ENCODE measurements around the gene PLA2G6.
A peak's percentile ranks its signal among the peaks of the same experiment; 100 is the strongest.

The PLA2G6 gene

DNA sequence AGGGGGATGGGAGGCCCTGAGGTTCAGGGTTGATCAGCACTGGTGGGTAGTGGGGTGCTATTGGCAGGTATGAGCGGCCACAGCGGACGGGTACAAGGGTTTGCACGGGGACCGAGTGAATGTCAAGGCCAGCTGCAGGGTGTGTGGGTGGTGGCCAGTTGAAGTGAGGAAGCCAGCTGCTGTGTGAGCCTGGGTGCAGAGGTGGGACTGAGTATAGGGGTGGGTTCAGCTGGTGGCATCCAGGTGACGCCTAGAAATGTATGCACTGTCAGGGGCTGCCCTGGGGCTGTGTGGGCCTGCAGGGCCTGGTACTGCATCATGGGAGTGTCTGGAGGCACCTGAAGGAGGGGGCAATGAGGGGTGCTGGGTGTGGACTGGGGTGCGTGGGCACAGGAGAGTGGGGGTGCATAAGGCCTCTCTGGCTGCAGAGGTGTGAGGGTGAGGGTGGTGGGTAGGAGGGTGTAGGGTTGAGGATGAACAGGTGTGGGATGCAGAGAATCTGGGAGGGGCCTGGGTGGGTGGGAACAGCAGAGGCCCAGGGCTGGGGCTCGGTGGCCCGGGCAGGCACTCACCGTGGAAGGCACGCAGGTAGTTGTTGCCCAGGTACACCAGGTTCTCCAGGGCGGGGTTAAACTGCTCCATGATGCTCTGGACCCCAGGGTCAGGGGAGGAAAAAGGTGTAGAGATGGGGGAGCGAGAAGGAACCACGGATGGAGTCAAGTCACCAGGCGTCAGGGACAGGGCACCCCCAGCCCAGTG lies 72.9 kb downstream of the PLA2G6 start:
- no peak for DNase-seq (ENCODE audit: low spot score)

DNA sequence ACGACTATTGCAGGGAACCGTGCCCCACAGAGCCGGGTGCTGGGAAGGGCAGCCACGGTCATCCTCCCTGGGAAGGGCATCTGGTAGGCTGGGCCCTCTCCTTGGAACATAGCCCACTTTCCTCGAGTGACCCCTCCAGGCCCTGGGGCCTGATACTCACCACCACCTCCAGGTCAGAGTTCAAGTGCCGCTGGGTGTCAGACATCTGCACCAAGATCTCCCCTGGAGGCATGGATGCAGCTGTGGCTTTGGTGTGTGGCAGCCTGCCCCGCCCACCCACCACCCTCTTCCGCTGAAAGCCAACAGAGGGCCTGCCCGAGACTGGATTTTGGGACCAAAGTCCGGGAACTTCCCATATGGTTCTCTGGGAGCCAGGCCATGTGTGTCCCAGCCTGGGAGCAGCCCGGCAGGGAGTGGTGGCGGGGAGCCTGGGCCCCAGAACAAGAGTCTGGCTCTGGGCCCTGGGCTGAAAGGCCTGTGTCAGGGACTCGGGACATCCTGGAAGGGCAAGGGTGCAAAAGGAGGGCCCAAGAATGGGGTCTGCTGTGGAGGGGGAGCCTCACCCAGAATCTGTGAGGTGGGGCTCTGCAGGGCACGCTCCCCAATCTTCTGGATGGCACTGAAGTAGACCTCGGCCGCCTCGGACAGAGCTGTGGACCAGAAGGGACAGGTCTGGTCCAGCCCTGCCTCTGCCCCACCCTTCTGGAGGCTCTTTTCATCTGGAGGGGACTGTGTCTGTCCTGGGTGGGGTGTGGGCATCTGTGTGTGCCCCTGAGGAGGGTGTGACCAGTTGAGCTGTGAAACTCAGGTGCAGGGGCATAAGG lies 73.7 kb downstream of the PLA2G6 start:
- DNase-seq (ENCODE audit: low spot score), result no peak

DNA sequence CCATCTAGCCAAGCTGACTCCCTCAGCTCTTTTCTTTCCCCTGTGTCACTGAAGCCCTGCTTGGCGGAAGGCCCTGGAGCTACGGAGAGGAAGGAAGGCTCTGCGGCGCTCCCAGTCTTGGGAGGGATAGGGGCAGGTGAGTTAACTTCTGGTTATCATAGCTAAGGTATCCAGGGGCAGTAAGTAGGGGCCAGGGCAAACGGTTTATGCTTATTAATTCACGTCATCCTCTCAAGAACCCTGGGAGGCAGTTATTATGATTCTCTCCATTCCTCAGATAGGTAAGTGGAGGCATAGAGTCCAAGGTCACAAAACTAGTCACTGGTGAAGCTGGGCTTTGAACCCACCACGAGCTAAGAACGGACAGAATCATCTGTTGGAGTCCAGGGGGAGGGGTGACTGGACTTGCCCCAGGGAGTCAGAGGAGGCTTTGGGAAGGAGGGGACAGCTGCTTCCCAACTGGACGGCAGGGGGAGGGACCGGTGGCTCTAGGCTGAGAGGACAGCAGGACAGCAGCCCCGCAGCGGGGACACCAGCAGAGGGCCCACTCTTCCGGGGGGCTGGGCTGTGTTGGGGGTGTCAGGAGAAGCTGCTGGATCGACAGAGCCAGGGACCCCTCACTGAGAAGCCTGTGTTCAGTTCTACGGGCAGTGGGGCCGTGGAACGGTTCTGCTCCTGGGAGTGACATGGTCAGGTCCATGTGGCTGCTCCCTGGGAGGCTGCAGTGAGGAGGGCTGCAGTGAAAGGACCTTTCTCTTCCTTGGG lies 74.6 kb downstream of the PLA2G6 start:
- no peak for DNase-seq (ENCODE audit: low spot score)

DNA sequence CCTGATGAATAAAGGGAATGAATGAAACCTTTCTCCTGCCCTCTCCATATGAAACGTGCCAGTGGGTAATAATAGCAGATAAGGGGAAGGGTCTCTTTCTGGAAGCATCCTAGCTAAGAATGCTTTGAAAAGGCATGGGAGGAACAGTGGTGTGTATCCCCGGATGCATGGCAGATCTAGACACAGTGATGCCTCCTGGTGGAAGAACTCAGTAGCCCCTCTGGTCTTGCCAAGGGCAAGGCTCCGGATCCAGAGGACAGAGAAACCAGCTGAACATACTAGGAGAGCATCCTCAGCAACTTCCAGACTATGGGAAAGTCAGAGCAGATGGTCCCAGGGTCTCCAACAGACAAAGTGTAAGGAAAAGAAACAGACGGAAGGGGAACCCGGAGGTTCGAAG lies 77.5 kb downstream of the PLA2G6 start:
- peak; percentile 67 for DNase-seq (ENCODE audit: low spot score)

DNA sequence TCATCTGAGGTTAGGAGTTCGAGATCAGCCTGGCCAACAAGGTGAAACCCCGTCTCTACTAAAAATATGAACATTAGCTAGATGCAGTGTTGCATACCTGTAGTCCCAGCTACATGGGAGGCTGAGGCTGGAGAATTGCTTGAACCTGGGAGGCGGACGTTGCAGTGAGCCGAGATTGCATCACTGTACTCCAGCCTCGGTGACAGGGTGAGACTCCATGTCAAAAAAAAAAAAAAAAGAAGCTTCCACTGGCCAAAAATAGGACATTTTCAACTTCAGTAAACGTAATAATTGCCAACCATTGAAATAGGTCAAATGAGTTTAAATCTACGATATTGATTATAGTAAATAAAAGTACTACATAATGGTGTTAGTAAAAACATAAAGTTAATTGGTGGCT lies 78.0 kb downstream of the PLA2G6 start:
- DNase-seq (ENCODE audit: low spot score), result no peak

DNA sequence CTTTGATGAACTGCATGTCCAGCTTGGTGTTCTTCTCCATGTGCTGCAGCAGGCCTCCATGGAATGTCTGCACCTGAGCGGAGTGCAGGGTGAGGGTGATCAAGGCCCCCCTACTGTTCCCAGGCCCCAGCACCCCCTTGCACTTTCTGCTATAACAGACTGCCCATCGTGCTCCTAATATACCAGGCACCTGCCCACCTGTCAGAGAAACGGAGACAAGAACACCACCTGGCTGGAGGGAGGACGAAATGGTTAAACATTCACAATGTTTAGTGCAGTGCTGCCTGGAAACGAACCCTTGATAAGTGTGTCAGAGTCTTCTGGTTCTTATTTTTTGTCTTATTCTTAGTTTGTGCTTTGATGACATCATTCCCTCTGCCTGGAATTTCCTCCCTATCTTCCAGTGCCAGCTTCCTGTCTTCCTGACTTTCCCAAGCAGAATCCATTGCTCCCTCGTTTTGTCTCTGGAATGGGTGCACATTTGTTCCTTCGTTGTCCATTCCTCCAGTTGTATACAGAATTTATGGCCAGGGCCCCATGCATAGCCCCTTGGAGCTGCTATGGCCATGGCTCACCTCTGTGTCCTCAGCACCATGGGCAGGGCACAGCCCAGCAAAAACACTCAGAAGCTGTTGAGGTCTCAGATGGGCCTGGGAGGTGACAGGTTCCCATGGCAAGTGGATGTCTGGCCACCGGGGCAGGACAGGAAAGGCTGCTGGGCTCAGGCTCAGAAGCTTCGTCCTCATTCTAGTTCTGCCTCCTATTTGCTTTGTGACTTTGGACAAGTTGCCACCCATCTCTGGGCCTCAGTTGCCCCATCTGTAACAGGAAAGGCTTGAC lies 83.0 kb downstream of the PLA2G6 start:
- DNase-seq (ENCODE audit: low spot score), result peak; percentile 87

DNA sequence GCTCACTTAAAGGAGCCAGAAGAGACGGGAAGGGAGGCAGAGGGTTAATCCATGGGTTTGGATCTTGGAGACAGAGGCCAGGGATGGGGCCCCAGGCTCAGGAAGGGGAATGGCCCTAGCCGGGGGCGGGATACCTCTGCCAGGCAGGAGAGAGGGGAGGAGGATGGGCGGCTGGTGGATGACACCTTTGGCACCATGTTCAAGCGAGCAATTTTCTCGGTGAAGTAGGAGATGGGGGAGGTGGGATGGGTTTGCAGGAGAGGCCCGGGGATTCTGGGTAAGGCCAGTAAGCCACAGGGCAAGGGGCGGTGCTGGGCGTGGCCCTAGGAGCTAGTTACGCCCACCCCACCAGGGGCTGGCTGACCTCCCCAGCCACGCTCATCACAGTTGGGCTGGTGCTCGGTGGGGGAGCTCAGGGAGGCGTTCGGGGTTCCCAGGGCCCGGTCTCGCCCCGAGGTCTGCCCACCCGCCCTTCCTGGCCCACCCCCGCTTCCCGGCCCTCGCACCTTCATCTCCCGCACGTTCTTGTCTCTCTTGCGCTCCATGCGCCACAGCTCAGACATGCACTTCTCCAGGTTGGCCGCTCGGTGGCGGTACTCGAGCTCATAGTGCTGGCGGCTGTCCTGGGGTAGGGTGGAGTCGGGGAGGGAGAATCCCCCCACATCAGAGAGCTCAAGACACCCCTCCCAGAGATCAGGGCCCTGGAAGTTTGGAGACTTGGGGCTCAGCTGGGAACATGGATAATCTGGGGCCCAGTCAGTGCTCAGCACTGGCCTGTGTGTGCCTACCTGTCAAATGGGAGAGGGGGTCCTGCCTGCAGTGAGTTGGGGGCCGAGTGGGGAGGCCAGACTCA lies 83.8 kb downstream of the PLA2G6 start:
- no peak for DNase-seq (ENCODE audit: low spot score)

DNA sequence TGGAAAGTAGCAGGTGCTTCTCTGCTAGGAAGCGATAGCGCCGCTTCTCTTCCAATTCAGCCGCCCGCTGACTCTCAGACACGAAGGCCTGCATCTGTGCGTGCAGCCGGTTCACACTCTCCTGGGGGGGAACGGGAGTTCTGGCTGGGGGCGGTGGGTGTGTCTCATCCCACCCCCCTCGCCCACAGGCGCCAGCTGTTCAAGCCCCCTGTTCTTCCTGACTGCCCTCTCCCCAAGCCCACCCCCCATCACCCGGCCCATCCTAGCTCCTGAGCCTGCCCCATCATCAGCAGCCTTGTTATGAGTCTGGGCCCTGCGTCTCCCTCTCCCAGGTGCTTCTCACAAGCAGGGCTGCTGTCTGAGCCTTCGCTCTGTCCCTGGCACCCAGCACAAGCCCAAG lies 84.6 kb downstream of the PLA2G6 start:
- no peak for DNase-seq (ENCODE audit: low spot score)

DNA sequence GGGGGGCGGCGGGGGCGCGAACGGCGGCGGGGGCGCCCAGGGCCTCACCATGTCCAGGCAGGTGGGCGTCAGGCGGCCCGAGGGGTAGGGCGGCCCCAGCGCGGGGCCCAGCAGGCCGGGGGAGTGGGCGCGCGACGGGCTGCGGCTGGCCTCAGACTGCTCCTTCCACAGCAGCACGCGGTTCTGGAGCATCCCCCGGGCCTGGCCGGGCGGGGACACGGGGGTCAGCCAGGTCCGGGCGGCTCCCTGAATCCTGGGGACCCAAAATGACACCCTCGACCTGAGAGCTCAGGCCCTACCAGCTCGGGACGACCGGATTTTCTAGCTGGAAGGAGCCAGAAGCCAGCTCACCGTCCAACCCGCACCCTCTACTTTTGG lies 92.2 kb downstream of the PLA2G6 start:
- DNase-seq (ENCODE audit: low spot score), result no peak

DNA sequence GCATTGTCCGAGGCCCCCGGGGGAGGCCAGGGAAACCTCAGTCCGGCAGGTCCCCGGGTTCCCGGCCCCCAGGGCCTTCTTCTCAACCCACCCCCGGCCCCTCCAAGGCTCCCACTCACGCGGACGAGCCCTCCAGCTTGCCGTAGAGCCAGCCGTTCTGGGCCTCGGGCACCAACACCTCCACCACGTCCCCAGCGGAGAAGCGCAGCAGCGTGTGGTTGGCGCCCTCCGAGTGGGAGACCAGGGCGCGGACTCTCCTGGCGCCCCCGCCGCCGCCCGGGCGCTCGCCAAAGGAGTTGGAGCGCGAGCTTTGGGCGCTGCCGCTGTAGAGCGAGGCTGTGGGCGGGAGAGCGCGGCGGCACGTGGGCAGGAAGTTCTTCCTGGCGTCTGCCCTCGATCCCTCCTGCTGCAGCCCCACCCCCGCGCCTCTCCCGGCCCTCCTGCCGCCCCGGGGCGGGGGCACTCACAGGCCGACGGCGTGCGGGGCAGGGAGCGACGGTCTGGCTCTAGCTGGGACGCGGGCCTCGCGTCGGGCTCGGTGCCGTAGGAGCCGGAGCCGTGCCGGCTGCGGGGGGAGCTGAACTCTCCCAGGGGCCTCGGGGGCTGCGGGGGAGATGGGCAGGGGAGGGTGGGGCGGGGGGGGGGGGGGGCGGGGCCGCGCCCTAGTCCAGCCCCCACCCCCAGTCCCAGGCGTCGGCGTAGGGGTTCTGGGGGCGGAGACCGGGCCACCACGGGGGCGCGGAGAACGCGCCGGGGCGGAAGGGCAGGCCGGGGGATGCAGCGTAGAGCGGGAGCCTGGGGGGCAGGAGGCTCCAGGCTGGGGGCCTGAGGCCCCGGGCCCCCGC lies 92.8 kb downstream of the PLA2G6 start:
- no peak for DNase-seq (ENCODE audit: low spot score)

DNA sequence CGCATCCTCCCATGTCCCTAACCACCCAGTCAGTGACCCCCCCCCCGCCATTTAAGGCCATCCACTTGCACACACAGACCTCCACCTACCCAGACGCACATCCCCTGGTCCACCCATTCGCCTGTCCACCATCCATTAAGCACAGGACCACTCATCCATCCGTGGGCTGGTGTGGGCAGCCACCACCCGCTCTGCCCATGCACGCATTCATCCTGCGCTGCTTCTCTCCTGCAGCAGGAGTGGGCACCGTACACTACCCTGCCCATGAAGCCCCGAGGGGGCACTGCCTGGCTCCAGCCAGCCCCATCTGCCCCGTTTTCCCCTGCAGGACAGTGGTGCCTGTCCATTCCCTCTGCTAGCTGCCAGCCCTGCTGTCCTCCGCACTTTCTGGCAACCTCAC lies 93.8 kb downstream of the PLA2G6 start:
- no peak for DNase-seq (ENCODE audit: low spot score)

DNA sequence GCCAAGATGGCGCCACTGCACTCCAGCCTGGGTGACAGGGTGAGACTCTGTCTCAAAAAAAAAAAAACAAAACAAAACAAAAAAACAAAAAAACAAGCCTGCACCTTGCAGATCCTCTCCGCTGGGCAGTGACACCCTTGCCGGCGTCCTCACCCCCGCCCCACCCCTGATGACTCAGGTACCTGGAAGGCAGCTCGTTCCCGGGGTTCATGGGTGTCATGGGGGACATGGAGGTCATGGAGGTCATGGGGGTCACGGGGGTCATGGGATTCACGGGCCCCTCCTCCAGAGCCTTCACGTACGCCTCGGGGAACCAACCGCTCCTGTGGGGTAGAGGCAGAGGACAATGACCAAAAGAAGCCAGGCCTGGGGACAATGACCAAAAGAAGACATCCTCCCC lies 94.7 kb downstream of the PLA2G6 start:
- no peak for DNase-seq (ENCODE audit: low spot score)

DNA sequence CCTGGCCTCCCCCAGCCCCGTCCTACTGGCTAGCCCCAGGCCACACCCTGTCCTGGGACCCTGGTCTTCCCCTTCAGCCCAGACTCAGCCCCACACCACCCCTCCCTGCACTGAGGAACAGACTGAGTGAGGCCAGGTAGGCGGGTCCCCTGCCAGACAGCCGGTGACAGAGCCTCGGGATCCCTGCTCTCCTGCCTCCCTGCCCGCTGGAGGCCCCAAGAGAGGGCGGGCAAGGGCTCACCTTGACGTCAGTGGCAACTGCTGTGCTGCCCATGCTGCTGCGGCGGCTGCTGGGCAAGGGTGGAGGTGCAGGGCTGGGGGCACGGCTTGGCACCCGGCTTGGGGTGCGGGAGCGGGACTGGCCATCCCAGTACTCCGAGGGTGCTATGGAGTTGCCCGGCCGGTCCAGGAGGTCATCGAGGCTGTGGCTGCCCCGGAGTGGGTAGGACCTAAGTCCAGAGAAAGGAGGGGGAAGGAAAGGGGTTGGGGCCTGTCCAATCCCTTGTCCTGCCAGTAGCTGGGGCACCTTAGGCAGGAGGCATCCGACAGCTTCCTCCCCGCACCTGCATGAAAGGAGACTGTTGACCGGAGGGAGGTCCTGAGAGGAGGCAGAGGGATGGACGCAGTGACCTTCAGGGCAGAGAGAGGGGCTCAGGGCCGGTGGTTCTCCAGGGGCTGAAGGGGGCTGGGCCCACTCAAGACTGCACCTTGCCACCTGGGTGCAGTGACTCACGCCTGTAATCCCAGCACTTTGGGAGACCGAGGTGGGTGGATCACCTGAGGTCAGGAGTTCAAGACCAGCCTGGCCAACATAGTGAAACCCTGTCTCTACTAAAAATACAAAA lies 95.4 kb downstream of the PLA2G6 start:
- no peak for DNase-seq (ENCODE audit: low spot score)

DNA sequence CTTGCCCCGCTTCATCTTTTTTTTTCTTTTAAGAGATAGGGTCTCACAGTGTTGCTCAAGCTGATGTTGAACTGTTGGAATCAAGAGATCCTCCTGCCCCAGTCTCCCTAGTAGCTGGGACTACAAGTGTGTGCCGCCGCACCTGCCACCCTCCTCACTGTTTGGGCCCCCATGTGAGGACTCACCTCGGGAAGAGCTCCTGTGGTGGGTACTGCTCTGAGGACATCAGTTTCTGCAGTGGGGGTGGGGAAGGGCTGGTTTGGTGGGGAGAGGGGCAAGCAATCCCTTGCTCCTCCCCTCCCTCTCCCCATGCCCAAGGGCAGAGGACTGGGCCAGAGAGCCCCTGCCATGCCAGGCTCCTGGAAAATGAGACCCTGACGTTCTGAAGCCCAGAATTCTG lies 96.1 kb downstream of the PLA2G6 start:
- no peak for DNase-seq (ENCODE audit: low spot score)

DNA sequence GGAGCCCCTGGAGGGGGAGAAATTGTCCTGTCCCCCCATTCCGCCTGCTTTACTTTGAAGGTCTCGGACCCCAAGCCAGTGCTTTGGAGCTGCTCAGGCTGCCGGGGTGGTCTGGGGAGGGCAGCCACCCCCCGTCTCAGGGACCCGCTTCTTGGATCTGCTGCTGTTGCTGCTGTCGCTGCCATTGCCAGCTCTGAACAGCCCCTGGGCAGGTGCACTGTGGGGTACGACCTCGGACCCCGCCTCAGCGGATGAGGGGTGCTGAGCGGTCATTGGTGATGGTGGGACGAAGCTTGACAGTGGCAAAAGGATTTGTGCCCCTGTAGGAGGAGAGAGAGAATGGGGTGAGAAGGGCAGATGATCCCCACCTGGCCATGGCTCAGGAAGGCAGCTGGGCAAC lies 96.6 kb downstream of the PLA2G6 start:
- DNase-seq (ENCODE audit: low spot score), result no peak

DNA sequence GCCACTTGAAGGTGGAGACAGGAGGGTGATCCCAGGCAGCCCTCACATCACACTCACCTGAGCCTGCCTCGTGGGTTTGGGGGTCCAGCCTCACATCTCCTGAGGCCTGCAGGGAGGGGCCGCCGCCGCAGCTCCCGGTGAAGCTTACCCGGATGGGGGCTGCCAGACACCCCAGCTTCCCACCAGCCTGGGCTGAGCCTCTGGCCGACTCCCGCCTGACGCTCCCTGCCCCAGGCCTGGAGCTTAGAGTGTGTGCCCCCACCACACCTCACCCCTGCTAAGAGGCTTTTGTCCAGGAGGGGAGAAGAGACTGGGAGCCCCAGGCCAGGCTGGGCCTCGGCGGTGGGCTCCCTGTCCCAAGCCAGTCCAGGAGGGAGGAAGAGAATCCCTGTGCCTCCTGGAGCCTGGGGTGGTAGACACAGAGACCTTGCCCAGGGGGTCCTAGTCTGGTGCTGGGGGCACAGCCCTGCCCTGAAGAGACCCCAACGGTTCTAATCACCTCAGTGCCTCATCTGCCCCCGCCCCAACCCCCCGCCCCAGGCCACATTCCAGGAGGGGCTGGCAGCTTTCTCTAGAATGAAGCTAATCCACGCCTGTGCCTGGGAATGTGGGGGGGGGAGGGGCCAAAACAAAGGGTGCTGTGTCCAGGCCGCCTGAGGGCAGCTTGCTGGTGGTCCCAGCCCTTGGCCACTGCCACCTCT lies 97.5 kb downstream of the PLA2G6 start, which contains the start of gene SLC16A8:
SLC16A8 (minus strand) TSS at position 254 of the 701 bp plus-strand sequence. CDS start 1,311 bp downstream, outside the sequence.
- no peak for DNase-seq (ENCODE audit: low spot score)

DNA sequence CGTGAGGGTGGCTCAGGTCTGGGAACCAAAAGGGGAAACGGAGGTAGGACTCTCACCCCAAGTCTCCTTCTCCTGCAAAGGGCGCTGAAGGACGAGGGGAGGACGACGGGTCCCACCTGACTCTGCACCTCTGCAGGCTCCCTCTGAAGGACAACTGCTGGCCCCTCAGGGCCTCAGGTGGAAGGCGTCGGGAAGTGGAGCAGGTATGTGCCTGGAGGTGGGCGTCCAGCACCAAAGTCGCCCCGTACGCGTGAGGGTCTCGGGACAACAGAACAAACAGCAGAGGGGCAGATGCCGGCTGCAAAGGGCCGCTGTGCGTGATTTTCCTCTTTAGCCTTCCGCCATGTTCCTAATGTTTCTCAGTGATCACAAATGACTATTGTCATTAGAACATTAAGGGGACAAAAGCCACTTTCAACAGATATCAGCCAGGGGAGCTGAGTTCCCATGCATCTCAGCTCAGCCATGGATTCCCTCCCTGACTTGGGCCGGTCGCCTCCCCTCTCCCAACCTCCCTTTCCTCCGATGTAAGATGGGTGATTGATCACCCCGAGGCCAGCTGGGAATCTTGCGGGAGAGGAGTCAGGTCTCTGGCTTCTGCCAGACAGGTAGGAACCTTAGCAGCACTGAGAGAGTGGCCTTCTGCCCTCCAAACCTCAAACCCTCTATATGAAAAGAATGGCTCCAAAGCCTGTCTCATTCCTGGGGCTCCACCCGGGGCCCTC lies 98.5 kb downstream of the PLA2G6 start:
- no peak for DNase-seq (ENCODE audit: low spot score)

Data from hepatic stellate cell (primary cell).